Esophagus muscularis mucosa (tissue), 3 donors: ENCODE measurements around the gene NCAM1.

Experiments used
- POLR2AphosphoS5 ChIP-seq, 2 donors: sonication (generic); formaldehyde crosslinking; IDR thresholded peaks; one replicate each; pipeline ENCODE4 v1.6.1; 2017; ENCODE audit warnings: antibody characterized with exemption in 2 of 2
- TF ChIP-seq, protein P1 (sequence below), 3 experiments: fragments of 200-600 bp in 2 of 3; fragments of 450-650 bp in 1 of 3; sonication (generic) in 2 of 3; IDR thresholded peaks; one replicate each; pipeline ENCODE4 v1.5.1; 2017 to 2019; ENCODE audit warnings: antibody characterized with exemption in 3 of 3, mild to moderate bottlenecking in 2 of 3, moderate library complexity in 1 of 3

DNA sequence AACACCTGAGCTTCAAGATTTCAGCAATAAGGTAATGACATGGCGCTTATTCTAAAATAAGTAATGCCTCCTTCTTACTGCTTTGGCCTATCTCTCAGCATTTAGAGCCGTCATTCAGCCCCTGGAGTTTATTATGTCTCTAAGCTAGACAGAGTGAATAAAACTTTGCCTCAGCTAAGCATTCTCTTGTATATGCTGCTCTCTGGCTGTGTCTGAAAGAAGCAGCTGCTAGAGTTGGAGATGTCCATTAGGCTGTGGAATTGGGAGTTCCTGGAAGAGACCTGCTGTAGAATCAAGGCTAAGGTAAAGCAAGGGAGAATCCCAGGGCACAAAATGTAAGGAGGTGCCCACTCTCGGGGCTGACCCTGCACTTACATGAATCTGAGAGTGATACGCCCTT is 317.7 kb downstream of the NCAM1 start:
- no peak for TF ChIP-seq POLR2AphosphoS5 (IDR thresholded peaks at IDR 0.05)
- TF ChIP-seq, protein P1, sequence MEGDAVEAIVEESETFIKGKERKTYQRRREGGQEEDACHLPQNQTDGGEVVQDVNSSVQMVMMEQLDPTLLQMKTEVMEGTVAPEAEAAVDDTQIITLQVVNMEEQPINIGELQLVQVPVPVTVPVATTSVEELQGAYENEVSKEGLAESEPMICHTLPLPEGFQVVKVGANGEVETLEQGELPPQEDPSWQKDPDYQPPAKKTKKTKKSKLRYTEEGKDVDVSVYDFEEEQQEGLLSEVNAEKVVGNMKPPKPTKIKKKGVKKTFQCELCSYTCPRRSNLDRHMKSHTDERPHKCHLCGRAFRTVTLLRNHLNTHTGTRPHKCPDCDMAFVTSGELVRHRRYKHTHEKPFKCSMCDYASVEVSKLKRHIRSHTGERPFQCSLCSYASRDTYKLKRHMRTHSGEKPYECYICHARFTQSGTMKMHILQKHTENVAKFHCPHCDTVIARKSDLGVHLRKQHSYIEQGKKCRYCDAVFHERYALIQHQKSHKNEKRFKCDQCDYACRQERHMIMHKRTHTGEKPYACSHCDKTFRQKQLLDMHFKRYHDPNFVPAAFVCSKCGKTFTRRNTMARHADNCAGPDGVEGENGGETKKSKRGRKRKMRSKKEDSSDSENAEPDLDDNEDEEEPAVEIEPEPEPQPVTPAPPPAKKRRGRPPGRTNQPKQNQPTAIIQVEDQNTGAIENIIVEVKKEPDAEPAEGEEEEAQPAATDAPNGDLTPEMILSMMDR (IDR thresholded peaks at IDR 0.05) = peak in 1 of 3 experiments; percentile 16
